Smooth muscle cell of the pulmonary artery (primary cell): ENCODE measurements around the gene CHST1. TPM values are rescaled to one million over a fixed set of nuclear protein-coding genes. Genes with fewer than 3 reads are reported as not detected.

ENCODE experiments used
- total RNA-seq: library from RNA; depleted of rRNA; stranded (reverse); fragments of >200 nt; gene quantifications from 2 replicates; pipeline ENCODE4 v1.2.3, GENCODE V29; 2014

Gene CHST1, protein sequence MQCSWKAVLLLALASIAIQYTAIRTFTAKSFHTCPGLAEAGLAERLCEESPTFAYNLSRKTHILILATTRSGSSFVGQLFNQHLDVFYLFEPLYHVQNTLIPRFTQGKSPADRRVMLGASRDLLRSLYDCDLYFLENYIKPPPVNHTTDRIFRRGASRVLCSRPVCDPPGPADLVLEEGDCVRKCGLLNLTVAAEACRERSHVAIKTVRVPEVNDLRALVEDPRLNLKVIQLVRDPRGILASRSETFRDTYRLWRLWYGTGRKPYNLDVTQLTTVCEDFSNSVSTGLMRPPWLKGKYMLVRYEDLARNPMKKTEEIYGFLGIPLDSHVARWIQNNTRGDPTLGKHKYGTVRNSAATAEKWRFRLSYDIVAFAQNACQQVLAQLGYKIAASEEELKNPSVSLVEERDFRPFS
- 0.73 and 3.6 TPM in 2 replicates for total RNA-seq

DNA sequence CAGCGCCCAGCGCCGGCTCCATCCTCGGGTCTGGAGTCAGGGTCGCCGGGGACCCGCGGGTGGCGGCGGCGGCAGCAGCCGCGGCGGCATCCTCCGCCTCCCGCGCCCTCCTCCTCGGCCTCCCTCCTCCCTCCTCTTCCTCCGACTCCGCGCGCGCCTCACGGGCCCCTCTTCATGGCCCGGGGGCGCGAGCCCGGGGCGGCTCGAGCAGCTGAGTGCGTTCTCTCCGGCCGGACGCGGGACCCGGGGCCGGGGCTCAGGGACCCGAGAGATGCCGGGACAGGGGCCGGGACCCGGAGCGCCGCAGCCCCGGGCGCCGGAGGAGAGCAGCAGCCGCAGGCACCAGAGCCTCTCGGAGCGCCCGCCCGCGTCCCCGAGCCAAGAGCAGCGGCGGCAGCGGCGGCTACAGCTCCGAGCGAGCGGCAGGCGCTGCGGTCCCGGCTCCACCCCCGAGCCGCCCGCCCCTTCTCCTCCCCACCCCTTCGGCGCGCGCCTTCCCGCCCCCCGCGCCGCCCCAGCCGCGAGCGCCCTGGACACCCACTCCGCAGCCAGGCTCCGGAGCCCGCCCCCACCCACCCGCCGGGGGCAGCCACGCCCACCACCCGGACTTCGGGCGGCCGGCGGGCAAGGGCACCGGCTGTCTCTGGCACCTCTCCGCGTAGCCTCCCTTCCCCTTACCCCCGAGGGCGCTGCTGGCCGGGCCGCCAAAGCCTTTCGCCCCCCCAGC is at the start of gene CHST1:
CHST1 (minus strand) TSS at position 417 of the 727 bp plus-strand sequence. CDS start 14,699 bp downstream, outside the sequence.

Other genes with a start within 250 kb of the CHST1 start
- gene SLC35C1, start 139.5 kb upstream of the CHST1 start, total RNA-seq: 13.1 and 17.7 TPM in 2 replicates
- gene CRY2, start 181.9 kb upstream of the CHST1 start, total RNA-seq: 17.4 and 17.8 TPM in 2 replicates
- 5.8 and 6.5 TPM in 2 replicates for gene MAPK8IP1, start 220.0 kb upstream of the CHST1 start, total RNA-seq
- 1.5 and 1.6 TPM in 2 replicates for gene FREY1, start 241.6 kb upstream of the CHST1 start, total RNA-seq